EL (cell line): ENCODE results near the gene CCL17.
A peak's percentile ranks its signal among the peaks of the same experiment; 100 is the strongest.
"Not testable (repeated sequence)": the region's sequence is repeated elsewhere in the genome, so short reads cannot be mapped to it uniquely, and the experiment has no call there.

Experiments used
- DNase-seq: peaks from one replicate; pipeline ENCODE4 v3.0.0-alpha.2; 2016

Gene CCL17

GRCh38 chr16:57403965-57404817 lies at the start of gene CCL17:
Gene CCL17, plus strand, starts transcription at chr16:57404767. Its CDS starts 9,166 bp downstream, at chr16:57413933.
- DNase-seq: no peak

DNA sequence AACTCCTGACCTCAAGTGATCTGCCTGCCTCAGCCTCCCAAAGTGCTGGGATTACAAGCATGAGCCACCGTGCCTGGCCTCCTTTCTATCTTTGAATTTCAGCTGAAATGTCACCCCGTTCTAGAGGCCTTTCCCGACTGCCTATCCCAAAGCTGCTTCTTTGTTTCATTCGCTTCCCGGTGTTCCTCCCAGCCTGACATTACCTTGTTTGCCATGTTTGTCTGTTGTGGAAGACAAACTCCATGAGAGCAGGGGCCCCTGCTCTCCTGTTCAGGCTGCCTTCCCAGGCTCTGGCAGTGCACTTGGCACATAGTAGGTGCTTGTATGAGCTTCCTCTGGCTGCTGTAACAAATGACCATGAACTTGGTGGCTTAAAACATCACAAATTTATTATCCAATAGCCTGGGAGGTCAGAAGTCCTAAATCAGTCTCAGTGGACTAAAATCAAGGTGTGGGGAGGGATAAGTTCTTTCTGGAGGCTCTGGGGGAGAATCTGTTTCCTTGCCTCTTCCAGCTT lies 48.6 kb upstream of the CCL17 start:
- DNase-seq: no peak

GRCh38 chr16:57356547-57356946 lies 48.0 kb upstream of the CCL17 start:
- DNase-seq: no peak

DNA sequence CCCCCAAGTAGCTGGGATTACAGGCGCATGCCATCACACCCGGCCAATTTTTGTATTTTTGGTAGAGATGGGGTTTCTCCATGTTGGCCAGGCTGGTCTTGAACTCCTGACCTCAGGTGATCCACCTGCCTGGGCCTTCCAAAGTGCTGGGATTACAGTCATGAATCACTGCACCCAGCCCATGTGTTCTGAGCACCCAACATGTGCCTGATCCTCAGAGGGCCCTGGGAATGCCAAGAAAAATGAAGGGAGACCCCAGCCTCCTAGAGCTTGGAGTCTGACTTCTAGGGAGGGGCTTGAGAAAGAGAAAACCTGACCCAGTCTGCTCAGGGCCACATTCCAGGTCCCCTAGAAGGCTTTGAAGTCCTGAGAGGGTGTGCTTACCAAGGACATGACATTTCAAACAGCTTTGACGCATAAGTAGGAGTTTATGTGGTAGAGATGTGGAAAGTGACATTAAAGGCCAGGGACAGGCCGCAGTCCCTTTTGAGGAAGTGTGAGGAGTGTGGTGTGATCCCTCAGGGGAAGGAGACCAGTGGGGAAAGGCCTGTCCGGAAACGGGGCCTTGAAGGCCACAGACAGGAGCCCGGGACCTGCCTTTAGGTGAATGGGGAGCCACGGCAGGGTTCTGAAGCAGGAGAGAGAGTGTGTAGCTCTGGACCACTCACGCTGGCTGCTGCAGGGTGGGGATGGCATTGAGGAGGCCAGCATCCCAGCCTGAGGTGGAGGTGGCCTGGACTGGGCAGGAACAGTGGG lies 47.1 kb upstream of the CCL17 start:
- no peak for DNase-seq

DNA sequence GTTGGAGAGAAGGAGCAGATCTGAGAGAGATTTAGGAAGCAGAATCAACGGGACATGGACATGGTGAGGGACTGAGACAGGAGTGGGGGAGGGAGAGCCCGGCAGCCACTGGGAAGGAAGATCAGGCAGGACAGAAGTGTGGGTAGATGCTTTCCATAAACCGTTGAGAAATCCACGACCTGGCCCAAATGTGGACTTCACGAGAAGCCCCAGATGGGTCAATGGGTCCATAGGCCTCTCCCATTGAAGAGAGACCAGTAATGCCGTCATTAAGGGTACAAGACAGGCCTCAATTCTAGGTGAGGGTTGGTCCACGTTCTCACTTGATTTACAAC lies 46.5 kb upstream of the CCL17 start:
- no peak for DNase-seq

GRCh38 chr16:57358527-57359095 lies 46.0 kb upstream of the CCL17 start, which contains the start of gene CCL22:
Gene CCL22, plus strand, starts transcription at chr16:57358783. Its CDS starts 34 bp downstream, at chr16:57358817.
- no peak for DNase-seq

DNA sequence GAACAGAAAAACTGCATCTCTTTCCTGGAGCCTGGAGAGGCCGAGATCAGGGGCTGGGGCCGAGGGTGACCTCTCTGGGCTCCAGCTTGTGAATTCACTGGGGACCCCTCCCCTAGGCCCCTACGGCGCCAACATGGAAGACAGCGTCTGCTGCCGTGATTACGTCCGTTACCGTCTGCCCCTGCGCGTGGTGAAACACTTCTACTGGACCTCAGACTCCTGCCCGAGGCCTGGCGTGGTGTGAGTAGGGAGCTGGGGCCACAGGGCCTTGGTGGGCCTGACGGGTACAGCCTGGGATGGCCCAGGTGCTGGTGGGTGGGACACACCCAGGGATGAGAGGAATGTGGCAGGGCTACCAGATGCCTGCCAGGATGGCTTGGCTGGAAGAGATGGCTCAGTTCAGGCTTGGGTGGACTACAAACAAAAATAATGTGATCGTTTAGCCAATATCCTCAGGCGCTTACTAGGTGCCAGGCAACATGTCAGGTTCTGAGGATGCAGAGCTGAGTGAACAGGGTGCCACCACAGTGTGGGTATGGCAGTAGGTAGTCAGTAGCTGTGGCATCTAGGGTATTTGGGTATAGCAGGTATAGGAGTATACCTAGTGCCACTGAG lies 44.1 kb upstream of the CCL17 start:
- DNase-seq: no peak

GRCh38 chr16:57361404-57361803 lies 43.2 kb upstream of the CCL17 start:
- DNase-seq: no peak

GRCh38 chr16:57364143-57364542 lies 40.4 kb upstream of the CCL17 start:
- no peak for DNase-seq

DNA sequence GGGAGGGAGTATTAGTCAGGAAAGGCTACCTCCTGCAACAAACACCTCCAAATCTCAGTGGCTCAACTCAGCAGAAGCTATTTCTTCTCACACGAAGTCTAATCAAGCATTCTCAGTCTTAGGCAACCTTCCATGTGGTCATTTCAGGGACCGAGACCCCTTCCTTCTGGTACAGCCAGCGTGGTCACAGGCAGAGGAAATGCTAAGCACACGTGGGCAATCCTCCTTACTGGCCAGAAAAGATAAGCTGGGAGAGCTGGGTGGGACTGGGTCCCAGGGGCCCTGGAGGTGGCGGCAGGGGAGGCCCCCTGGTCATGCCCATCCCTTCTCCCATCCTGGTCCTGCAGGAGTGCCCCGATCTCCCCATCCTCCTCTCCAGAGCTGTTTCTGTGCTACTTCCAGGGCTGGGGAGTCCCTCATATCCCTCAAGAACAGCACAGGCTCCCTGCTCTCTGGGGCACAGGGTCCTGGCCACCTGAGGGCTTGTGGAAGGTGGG lies 38.0 kb upstream of the CCL17 start:
- DNase-seq: no peak

DNA sequence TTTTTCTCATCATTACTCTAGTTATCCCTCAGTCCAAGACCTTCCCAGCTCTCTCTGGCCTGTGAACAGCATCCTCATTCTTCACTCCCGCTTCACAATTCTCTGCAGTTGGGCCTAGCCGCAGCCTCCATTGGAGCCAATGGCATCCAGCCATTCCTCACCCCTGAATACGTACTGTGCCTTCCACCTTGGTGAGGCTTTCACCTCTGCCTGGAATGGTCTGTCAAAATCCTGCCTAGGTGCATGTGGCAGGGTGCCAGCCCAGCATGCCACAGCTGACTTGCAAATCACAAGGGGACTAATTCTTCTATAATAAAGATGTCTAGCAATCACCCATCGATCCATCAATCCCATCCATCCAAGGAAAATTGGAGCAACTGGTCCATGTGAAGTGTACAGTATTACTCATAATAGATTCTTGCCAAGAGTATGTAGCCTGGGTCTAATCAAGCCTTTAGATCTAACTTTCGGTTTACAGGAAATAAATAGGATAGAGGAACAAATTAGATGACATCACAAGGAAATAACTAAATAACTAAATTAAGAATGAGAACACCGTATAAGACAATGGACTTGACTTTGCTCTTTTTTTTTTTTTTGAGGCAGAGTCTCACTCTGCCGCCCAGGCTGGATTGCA lies 37.3 kb upstream of the CCL17 start:
- peak; percentile 26 for DNase-seq

DNA sequence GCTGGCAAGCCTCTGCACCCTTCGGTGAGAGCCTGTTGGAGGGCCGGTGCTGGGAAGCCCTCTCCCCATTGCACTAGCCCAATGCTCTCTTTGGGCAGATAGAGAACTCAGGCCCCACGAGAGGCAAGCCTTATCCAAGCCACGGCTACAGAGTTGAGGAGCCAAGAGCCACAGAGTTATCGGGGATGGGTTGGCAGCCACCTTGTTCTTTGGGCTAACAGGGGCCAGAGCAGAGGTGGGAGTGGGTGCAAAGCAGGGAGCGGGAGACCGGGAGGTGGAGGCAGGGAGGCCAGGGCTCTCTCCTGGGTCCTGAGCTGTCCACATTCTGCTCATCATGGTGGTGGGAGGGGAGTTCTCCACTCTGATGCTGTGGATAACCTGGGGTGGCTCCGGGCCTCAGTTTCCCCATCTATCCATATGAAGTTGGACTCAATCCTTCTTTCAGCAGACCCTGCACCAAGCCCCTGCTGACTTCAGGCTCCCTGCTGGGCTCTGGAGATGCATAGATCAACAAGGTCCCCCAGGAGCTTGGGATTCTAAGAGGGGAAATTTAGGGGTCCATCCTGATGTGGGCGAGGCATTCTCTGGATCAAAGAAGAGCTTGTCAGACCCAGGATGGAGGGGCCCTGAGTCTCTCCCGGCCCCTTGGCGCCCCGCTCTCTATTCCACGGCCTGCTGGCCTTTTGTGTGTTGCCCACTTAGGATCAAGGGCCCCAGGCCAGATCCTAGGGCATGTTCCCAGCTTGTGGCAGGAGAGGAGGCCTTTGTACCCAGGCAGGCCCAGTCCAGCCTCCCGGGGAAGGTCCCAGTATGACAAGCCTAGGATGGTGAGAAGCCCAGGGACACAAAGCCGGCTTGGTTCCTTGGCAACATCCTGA lies 32.8 kb upstream of the CCL17 start:
- DNase-seq: no peak

- peak; percentile 42 for DNase-seq
Measured at GRCh38 chr16:57372372-57373116, 32.0 kb upstream of the CCL17 start, which contains the start of gene CX3CL1. Gene CX3CL1, plus strand, starts transcription at chr16:57372490. Its CDS starts 79 bp downstream, at chr16:57372569.

- DNase-seq: no peak
Measured at GRCh38 chr16:57373117-57373947, 31.2 kb upstream of the CCL17 start.

DNA sequence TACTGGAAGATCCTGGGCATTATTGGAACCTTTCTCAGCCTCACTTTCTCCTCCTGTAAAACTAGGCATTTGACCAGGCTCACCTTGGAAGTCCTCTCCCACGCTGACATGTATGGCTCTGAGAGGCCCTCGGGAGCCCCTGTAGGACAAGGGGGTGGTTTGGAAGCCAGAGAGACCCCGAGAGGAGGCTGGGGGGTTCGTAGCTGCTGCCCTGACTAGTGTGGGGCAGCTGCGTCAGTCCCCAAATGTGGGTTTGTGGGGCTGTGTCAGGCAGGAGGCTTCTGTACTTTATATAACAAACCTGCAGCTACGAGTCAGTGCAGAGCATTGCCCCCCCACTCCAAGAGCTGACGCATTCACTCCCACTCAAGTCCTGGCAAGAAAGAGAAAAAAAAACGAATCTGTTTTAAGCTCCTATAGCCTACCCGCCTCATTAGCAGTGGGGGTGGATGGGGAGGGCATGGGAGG lies 30.5 kb upstream of the CCL17 start:
- no peak for DNase-seq

DNA sequence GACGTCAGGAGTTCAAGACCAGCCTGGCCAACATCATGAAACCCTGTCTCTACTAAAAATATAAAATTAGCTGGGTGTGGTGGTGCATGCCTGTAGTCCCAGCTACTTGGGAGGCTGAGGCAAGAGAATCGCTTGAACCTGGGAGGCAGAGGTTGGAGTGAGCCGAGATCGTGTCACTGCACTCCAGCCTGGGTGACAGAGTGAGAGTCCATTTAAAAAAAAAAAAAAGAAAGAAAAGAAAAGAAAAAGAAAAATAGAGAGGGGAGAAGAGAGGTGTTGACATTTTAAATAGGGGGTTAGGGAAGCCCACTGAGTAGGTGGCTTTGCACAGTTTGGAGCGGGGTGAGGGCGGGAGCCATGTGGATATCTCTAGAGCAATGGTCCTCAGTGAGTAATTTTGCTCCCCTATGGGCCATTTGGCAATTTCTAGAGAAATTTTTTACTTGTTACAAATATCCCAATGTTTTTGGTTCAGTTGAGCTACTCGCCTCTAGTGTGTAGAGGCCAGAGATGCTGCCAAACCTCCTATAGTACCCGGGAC lies 29.6 kb upstream of the CCL17 start:
- DNase-seq: not testable (repeated sequence)

GRCh38 chr16:57376313-57376818 lies 28.2 kb upstream of the CCL17 start:
- no peak for DNase-seq

DNA sequence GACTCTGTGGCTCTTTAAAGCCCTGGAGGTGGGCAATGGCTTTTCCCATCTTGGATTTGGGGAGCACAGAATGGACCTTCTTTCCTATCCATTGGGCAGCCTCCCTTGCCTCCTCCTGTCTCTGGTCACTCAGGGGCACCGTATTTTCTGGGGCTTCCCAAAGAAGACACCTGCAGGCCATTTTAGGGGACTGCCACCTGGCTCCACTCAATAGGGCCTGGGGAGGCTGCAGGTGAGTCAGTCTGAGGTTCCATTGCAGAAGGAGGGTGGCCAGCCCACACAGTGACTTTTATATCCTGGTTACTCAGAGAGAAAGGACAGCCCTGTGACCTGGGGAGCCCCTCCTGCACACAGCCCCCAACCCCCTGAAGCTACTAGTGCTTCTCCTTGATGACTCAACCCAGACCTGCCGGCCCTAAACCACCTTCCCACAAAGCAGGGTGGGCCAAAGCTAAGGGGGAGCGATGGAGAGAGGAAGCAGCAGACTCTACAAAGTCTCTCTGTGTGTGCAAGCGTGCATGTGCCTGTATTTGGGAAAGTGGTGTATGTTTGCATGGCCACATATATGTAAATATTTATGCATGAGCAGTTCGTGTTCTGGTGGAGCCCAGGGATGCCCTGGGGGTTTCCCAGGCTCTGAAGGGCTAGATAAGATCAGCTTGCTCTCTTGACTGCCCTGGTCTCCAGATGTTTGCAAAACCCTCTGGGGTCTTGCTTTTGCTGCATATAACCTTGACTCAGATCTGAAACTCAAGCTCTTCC lies 27.3 kb upstream of the CCL17 start:
- DNase-seq: peak; percentile 44
